NCI-H82 (cell line): ENCODE measurements around the gene CSRP1.
"Not testable (repeated sequence)": the region's sequence is repeated elsewhere in the genome, so short reads cannot be mapped to it uniquely, and the experiment has no call there.

ENCODE experiments used
- DNase-seq: peaks from one replicate; lab custom pipeline; 2025; lab: John Stamatoyannopoulos, UW

The CSRP1 gene

DNA sequence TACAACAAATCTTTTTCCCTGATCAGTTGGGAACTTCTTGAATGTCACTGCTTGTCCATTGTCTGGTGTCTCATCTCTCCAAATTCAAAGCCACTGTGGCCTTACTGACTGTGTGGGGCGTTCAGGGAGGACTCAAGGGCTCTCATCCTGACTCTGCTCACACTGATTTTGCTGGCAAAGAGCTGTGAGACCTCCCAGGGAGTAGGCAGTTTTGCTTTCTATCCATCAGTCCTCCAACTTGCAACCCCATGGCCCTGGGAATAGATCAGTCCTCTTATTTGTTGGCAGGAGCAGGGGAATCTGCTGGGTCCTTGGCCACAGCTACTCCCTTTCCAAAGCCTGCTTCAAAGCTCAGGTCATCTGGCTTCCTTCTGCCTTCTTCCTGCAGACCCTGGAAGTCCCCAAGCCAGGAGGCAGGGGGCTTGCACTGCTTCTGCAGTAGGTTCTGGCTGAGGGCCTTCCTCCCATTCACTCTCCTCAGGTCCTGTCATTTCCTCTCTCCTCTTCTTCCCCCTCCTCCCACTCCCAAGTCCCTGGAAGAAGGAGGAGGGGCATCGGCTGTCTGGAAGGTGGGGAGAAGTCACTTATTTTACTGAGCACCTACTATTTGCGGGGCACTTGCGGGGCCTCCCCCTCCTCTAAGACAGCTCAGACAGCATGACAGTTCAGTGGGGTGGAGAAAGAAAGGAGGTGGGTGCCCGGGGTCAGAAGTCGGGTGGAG lies 31.1 kb upstream of the CSRP1 start:
- DNase-seq, result no peak

DNA sequence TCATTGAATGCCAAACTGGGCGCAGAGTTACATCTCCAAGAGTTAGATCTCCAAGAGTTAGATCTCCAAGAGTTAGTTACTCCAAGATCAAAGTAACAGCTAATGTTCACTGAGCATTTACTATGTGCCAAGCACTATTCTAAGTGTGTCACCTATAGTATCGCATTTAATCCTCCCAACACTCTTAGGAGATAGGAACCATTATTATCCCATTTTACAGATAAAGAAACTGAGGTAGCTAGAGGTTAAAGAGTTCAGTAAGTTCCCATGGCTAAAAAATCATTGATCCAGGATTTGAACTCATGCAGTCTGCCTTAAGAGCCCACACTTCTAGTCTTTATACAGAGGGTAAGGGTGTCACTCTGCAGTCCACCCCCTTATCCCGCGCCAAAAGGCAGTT lies 30.5 kb upstream of the CSRP1 start:
- DNase-seq, result no peak

DNA sequence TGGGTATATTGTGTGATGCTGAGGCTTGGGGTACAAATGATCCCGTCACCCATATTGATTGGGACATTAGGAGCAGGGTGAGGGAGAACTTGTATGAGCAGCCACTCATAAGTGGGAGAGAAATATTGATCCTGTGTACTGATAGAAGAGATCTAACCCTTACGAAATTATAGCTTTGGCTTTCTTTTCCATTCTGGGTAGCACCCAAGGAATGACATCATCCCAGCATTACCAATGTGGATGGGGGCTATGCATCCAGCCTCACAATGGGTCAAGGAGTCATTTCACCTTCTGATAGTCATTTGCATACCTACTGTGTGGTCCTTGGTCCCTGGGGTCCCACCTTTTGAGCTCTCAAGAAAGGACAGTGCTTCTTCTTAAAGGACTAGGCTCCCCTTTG lies 30.1 kb upstream of the CSRP1 start:
- DNase-seq, result no peak

- no peak for DNase-seq
Measured at GRCh38 chr1:201536558-201536957, 29.6 kb upstream of the CSRP1 start.

- DNase-seq, result no peak
Measured at GRCh38 chr1:201535919-201536245, 29.0 kb upstream of the CSRP1 start.

DNA sequence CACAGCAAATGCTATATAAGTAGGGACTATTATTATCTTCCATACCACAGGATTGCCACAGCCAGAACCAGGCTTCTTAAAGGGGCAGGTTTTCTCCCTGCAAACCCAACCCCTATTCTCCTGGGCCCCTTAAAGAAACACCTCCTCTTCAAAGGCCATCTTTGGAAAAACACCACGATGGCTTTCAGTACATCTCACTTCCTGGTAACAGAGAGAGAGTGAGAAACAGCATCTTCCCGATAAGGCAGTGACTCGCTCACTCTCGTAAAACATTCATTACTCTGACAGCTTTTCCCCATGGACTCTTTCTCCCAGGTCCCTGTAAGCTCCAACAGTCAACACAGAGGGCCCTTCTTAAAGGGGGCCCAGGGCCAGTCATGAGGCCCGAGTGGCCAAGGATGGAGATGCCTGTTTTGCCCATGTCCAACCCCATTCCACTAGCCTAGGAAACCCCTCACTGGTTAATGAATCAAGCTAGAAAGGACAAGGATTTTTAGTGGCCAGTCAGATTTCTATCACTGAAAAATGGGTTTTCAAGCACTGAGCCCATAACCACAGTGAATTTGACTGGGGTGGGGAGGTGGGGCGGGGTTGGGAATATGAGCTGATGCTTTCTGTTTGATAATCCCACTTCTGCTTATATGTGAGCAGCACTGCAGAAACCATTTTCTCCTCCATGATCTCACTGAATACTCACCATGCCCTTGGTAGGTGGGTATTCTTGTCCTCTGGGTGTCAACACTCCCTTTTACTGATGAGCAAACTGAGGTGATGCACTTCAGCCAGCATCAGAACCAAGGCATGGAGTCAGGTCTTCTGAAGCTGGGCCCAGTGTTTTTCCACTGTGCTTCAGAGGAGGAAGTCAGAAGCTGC lies 28.4 kb upstream of the CSRP1 start:
- DNase-seq, result no peak

DNA sequence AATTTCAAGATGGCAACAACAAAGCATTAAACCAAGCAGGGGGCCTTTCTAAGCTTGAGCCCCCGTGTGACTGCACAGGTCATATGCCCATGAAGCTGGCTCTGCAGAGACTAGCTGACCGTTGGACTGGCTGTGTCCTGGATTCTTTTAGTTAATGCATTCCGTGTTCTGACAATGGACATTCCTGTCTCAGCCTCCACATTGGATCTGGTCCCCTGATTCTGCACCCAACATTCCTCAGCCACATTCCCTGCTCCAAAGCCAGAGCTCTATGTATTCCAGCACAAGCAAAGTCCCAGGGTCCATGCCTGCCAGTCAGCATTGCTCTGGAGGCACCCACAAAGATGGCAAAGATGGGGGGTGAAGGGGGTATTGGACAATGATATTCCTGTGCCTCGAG lies 26.9 kb upstream of the CSRP1 start:
- no peak for DNase-seq

GRCh38 chr1:201531551-201532425 lies 24.9 kb upstream of the CSRP1 start:
- DNase-seq, result no peak

DNA sequence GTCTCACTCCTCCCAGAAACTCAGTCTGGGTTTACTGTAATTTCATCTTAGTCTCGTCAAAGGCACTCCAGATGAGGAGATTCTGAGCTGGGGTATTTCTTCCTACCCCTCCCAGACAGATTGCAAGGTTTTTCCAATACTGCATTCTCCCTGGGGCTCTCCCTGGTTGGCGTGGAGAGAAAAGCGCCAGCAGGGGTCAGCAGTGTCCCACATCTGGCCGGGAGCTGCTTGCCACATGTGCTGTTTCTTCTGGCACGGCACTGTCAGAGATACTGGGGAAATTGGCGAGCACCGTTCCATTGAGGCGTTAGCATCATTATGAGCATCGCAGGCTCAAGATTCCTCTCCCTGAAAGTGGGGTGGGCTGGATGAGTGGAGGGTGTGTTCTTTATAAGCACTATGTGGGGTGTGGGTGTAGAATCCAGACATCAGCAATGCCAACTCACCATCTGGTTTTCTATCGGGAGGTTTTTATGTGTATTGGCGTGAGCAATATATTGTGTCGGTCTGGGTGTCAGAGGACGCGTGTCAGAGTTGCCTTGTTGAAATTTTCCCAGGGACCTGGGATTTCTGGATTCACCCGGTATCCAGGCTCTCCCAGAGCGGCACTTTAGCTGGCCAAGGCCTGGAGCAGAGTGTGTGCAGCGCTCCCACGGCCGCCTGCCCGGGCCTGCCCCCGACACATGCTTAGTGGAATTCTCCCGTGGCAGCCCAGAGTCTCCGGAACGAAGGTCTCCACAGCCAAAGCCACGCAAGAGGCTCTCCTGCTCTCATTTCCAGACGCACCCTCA lies 24.0 kb upstream of the CSRP1 start:
- DNase-seq, result peak; percentile 82

DNA sequence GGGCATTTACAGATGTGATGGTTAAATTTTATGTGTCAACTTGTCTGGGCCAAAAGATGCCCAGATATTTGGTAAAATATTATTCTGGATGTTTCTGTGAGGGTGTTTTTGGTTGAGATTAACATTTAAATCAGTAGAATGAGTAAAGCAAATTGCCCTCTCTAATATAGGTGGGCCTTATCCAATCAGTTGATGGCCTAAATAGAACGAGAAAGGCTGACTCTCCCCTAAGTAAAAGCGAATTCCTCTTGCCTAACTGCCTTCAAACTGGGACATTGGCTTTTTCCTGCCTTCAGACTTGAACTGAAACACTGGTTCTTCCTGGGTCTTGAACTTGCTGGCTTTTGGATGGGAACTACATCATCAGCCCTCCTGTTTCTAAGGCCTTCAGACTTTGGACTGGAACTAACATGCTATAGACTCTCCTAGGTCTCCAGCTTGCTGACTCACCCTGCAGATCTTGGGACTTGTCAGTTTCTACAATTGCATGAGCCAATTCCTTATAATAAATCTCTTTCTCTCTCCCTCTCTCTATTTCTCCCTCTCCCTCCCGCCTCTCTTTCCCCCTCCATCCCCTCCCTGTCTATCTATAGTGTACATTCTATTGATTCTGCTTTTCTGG lies 21.8 kb upstream of the CSRP1 start:
- DNase-seq, result no peak

DNA sequence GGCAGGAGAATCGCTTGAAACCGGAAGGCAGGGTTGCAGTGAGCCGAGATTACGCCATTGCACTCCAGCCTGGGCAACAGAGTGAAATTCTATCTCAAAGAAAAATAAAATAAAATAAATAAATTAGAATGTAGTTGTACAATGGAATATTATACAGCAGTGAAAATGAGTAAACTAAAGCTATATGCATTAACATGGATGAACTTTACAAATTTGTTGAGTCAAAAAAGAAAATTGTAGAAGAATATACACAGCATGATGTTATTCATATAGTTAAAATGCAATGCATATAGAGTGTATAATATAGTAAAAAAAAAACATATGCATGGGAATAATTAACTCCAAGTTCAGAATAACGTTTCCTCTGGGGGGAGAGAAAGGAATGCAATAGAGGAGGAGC lies 21.0 kb upstream of the CSRP1 start:
- DNase-seq, result no peak

- no peak for DNase-seq
Measured at GRCh38 chr1:201525193-201525778, 18.4 kb upstream of the CSRP1 start.

DNA sequence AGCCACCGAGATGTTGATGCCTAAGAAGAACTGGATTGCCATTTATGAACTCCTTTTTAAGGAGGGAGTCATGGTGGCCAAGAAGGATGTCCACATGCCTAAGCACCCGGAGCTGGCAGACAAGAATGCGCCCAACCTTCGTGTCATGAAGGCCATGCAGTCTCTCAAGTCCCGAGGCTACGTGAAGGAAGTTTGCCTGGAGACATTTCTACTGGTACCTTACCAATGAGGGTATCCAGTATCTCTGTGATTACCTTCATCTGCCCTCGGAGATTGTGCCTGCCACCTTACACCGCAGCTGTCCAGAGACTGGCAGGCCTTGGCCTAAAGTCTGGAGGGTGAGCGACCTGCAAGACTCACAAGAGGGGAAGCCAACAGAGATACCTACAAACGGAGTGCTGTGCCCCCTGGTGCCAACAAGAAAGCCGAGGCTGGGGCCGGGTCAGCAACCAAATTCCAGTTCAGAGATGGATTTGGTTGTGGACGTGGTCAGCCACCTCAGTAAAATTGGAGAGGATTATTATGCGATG lies 13.2 kb upstream of the CSRP1 start:
- DNase-seq, result not testable (repeated sequence)

DNA sequence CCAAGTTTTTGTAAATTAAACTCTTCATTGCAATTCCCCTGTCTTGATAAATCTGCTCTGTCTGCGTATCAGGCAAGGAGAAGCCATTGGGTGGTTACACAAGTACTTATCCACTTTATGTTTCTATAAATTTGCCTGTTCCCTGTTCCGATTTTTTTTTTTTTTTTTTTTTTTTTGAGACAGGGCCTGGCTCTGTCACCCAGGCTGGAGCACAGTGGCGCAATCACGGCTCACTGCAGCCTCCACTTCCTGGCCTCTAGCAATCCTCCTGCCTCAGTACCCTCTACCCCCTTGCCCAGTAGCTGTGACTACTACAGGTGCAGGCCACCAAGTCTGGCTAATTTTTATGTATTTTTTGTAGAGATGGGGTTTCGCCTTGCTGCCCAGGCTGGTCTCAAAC lies 11.1 kb upstream of the CSRP1 start:
- DNase-seq, result no peak

- DNase-seq, result no peak
Measured at GRCh38 chr1:201517631-201518030, 10.7 kb upstream of the CSRP1 start.

DNA sequence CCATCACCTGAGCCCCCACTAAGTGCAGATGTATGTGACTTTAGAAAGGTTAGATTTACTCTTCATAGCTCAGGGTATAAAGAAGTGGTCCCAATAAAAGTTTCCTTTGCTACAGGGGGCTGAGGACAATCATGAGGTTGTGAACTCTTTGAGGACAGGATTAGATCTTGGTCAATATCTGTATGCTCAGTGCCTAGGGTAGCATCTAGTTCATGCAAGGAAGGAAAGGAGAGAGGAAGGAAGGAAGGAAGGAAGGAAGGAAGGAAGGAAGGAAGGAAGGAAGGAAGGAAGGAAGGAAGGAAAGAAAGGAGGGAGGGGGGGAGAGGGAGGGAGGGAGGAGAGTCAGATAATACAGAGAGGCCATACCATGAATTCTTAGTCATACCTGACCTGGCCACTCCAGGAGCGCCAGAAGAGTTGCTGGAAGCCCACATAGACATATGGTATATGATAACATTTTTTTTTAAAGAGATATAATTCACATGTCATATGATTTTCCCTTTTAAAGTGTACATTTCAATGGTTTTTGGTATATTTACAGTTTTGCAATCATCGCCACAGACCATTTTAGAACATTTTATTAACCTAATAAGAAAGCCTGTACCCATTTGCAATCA lies 9.7 kb upstream of the CSRP1 start:
- DNase-seq, result no peak

DNA sequence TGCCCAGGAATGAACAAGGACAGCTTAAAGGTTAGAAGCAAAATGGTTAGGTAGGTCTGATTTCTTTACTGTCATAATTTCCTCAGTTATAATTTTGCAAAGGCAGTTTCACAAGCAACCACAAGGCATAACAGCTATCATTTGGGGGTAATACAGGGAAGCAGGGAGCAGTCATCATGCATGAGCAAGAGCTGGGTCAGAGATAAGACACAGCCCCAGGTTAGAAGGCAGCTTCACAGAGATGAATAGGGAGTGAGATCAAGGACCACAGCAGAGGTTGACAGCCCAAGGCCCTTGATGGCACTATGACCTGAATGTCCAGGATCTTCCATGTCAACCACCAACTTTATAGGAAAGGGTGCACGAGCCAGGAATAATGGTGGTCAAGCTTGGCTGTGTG lies 9.0 kb upstream of the CSRP1 start:
- DNase-seq, result no peak

- DNase-seq, result no peak
Measured at GRCh38 chr1:201515062-201515750, 8.3 kb upstream of the CSRP1 start.

GRCh38 chr1:201514466-201514865 lies 7.5 kb upstream of the CSRP1 start:
- no peak for DNase-seq
